Mesenchymal stem cell (in vitro differentiated cells and primary cell): ENCODE results near the gene ANXA8L1. TPM values are rescaled to one million over a fixed set of nuclear protein-coding genes. Genes with fewer than 3 reads are reported as not detected.
"Not testable (repeated sequence)": the region's sequence is repeated elsewhere in the genome, so short reads cannot be mapped to it uniquely, and the experiment has no call there.

Experiments
- DNase-seq: peaks from one replicate; pipeline ENCODE4 v3.0.0-alpha.2; 2013
- H2AFZ ChIP-seq: one replicate; pipeline ENCODE4 v1.6.1; 2013; ENCODE audit warnings: low read depth, mild to moderate bottlenecking, control low read depth, inconsistent platforms, low read length, moderate library complexity
- H2AK5ac ChIP-seq: 2 replicates; pipeline ENCODE4 v1.6.1; 2013; ENCODE audit warnings: low read length, moderate library complexity, mild to moderate bottlenecking, inconsistent platforms; ENCODE audit not compliant: severe bottlenecking
- H2BK120ac ChIP-seq: one replicate; pipeline ENCODE4 v1.6.1; 2013; ENCODE audit warnings: low read depth, mild to moderate bottlenecking, inconsistent platforms, low read length, moderate library complexity
- H2BK12ac ChIP-seq, 2 experiments: one replicate each; pipeline ENCODE4 v1.6.1; 2013; ENCODE audit warnings: inconsistent platforms in 2 of 2, low read length in 2 of 2, mild to moderate bottlenecking in 2 of 2, moderate library complexity in 2 of 2, control low read depth in 1 of 2
- H2BK15ac ChIP-seq: one replicate; pipeline ENCODE4 v1.6.1; 2013; ENCODE audit warnings: mild to moderate bottlenecking, low read depth, inconsistent platforms; ENCODE audit not compliant: poor library complexity, severe bottlenecking
- H2BK5ac ChIP-seq: 2 replicates; pipeline ENCODE4 v1.6.1; 2013; ENCODE audit warnings: low read depth, mild to moderate bottlenecking, low read length, control low read depth, inconsistent platforms; ENCODE audit not compliant: poor library complexity, severe bottlenecking
- H3K14ac ChIP-seq, 2 experiments: one replicate each; pipeline ENCODE4 v1.6.1; 2013; ENCODE audit warnings: inconsistent platforms in 2 of 2, low read length in 2 of 2, control low read depth in 1 of 2, mild to moderate bottlenecking in 1 of 2, moderate library complexity in 1 of 2
- H3K18ac ChIP-seq, 2 experiments: one replicate each; pipeline ENCODE4 v1.6.1; 2013; ENCODE audit warnings: inconsistent platforms in 2 of 2, low read length in 2 of 2, control low read depth in 1 of 2, low read depth in 1 of 2, mild to moderate bottlenecking in 1 of 2
- H3K23ac ChIP-seq, 2 experiments: one replicate each; pipeline ENCODE4 v1.6.1; 2013; ENCODE audit warnings: inconsistent platforms in 2 of 2, low read length in 2 of 2, mild to moderate bottlenecking in 2 of 2, moderate library complexity in 2 of 2, control low read depth in 1 of 2
- H3K27ac ChIP-seq: 2 replicates; pipeline ENCODE4 v1.5.1; 2013; ENCODE audit warnings: mild to moderate bottlenecking, moderate library complexity, low read length, control low read depth, inconsistent platforms; ENCODE audit not compliant: poor library complexity, severe bottlenecking
- H3K27me3 ChIP-seq, 2 experiments: 2 replicates each; pipeline versions ENCODE4 v1.6.1 to v1.7.0; 2013; ENCODE audit warnings: low read length in 2 of 2, mild to moderate bottlenecking in 2 of 2, moderate library complexity in 2 of 2, control low read depth in 1 of 2, inconsistent platforms in 1 of 2; ENCODE audit not compliant: control insufficient read depth in 1 of 2, insufficient read depth in 1 of 2
- H3K36me3 ChIP-seq, 2 experiments: 2 replicates each; pipeline versions ENCODE4 v1.6.1 to v1.7.0; 2013; ENCODE audit warnings: low read length in 2 of 2, control low read depth in 1 of 2, inconsistent platforms in 1 of 2, low read depth in 1 of 2, mild to moderate bottlenecking in 1 of 2; ENCODE audit not compliant: insufficient read depth in 2 of 2, control insufficient read depth in 1 of 2
- H3K4ac ChIP-seq, 2 experiments: one replicate each; pipeline ENCODE4 v1.6.1; 2013; ENCODE audit warnings: inconsistent platforms in 2 of 2, low read length in 2 of 2, mild to moderate bottlenecking in 2 of 2, moderate library complexity in 2 of 2, control low read depth in 1 of 2, low read depth in 1 of 2
- H3K4me1 ChIP-seq: 2 replicates; pipeline ENCODE4 v1.6.1; 2013; ENCODE audit warnings: low read depth, low read length, control low read depth; ENCODE audit not compliant: control insufficient read depth, insufficient read depth
- H3K4me2 ChIP-seq: 2 replicates; pipeline ENCODE4 v1.6.1; 2013; ENCODE audit warnings: low read length, mild to moderate bottlenecking, inconsistent platforms; ENCODE audit not compliant: poor library complexity, severe bottlenecking
- H3K4me3 ChIP-seq, 2 experiments: 2 replicates each; pipeline versions ENCODE4 v1.5.1 to v1.7.0; 2013; ENCODE audit warnings: low read length in 2 of 2, mild to moderate bottlenecking in 2 of 2, control low read depth in 1 of 2, low read depth in 1 of 2; ENCODE audit not compliant: insufficient read depth in 1 of 2
- H3K79me1 ChIP-seq: replicated peaks from 2 replicates; pipeline ENCODE4 v1.6.1; 2013; ENCODE audit warnings: mild to moderate bottlenecking, control low read depth, low read length, inconsistent platforms; ENCODE audit not compliant: poor library complexity, severe bottlenecking
- H3K9ac ChIP-seq: 2 replicates; pipeline ENCODE4 v1.7.0; 2013; ENCODE audit warnings: mild to moderate bottlenecking, low read length, moderate library complexity
- H3K9me3 ChIP-seq: 2 replicates; pipeline ENCODE4 v1.7.0; 2013; ENCODE audit warnings: mild to moderate bottlenecking, low read length; ENCODE audit not compliant: control insufficient read depth
- H4K8ac ChIP-seq: one replicate; pipeline ENCODE4 v1.6.1; 2013; ENCODE audit warnings: inconsistent platforms, mild to moderate bottlenecking, low read length, moderate library complexity
- H4K91ac ChIP-seq: one replicate; pipeline ENCODE4 v1.6.1; 2013; ENCODE audit warnings: mild to moderate bottlenecking, low read length, inconsistent platforms
- WGBS: methylation state at CpG from one replicate; pipeline ENCODE4 v1.1.7; 2013; ENCODE audit warnings: mixed read lengths; 5-methylcytosine and 5-hydroxymethylcytosine counted together
- polyA plus RNA-seq, 2 experiments: library from polyadenylated mRNA; stranded (reverse); fragments of 200-250 nt; gene quantifications; one replicate each; pipeline ENCODE4 v1.2.3, GENCODE V29; 2013

Gene ANXA8L1, protein sequence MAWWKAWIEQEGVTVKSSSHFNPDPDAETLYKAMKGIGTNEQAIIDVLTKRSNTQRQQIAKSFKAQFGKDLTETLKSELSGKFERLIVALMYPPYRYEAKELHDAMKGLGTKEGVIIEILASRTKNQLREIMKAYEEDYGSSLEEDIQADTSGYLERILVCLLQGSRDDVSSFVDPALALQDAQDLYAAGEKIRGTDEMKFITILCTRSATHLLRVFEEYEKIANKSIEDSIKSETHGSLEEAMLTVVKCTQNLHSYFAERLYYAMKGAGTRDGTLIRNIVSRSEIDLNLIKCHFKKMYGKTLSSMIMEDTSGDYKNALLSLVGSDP
- polyA plus RNA-seq (2013, experiment 1 of 2) = 0.25 TPM
- 0.10 TPM for polyA plus RNA-seq (2013, experiment 2 of 2)

DNA sequence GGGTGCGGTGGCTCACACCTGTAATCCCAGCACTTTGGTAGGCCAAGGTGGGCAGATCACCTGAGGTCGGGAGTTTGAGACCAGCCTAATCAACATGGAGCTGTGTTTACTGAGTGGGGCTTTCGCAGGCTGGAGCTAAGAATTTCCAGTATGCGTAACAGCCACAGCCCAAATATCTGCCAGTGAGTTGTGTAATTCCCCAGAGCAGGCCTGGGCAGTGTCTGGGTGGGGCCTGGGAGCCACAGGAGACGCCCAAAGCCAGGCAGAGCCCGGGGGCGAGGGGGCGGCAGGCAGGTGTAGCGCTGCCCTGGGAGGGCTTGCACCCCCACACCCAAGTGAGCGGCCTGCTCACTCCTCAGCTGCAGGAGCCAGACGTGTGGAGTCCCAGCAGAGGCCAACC lies at the start of gene ANXA8L1:
Gene ANXA8L1 (plus strand): TSS at position 371 of the 400 bp plus-strand sequence. CDS start 76 bp downstream, outside the sequence.
- H2BK5ac ChIP-seq, H2BK120ac ChIP-seq, H3K18ac ChIP-seq, H3K23ac ChIP-seq, H3K27me3 ChIP-seq, H3K4me1 ChIP-seq, H2BK12ac ChIP-seq, H3K79me1 ChIP-seq, H3K36me3 ChIP-seq, H2AFZ ChIP-seq, H4K8ac ChIP-seq, H3K4ac ChIP-seq, H3K4me2 ChIP-seq, H3K9me3 ChIP-seq, H2AK5ac ChIP-seq, H4K91ac ChIP-seq, H2BK15ac ChIP-seq, H3K27ac ChIP-seq, H3K4me3 ChIP-seq, H3K14ac ChIP-seq, H3K9ac ChIP-seq, DNase-seq: not testable (repeated sequence)
- WGBS = 86% methylated on average over 7 of the region's 11 CpGs

DNA sequence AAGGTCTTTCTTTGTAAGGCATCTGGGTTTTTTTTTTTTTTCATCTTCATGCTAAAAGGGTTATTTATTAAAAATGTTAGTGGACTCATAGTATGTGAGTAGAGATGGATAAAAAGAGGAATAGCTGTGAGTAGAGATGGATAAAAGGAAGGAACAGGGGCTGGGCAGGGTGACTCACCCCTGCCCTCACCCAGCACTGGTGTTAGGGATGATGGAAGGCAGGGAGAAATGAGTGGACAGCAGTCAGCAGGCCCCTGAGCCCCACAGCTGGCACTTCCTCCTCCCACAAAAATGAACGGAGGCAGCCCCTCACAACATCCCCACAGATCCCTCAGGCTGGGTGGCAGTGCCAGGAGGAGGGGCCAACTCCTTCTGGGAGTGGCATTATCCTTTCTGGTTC lies 49.5 kb upstream of the ANXA8L1 start:
- Histone ChIP-seq H3K79me1 (no peaks in the 10 kb centered on the region), H3K23ac (no peak overlapping the region), H3K4ac (no peak overlapping the region), H2BK120ac (no peak overlapping the region), H3K4me1 (peaks cover 4% of the 10 kb centered on the region), H3K27me3 (peaks cover 40 to 53% of the 10 kb centered on the region in 2 experiments), H2AFZ (no peak overlapping the region), H4K91ac (no peak overlapping the region), H2AK5ac (no peak overlapping the region), H3K18ac (no peak overlapping the region), H2BK12ac (no peak overlapping the region), H3K27ac (no peak overlapping the region), H3K36me3 (no peaks in the 10 kb centered on the region), H3K4me2 (no peak overlapping the region), H3K9me3 (no peaks in the 10 kb centered on the region), H2BK5ac (no peak overlapping the region), H3K9ac (no peak overlapping the region), H2BK15ac (no peak overlapping the region), H3K4me3 (no peak overlapping the region), H4K8ac (no peak overlapping the region), H3K14ac (no peak overlapping the region)
- WGBS = 73% methylated on average over 1 of the region's 1 CpG
- no peak for DNase-seq

DNA sequence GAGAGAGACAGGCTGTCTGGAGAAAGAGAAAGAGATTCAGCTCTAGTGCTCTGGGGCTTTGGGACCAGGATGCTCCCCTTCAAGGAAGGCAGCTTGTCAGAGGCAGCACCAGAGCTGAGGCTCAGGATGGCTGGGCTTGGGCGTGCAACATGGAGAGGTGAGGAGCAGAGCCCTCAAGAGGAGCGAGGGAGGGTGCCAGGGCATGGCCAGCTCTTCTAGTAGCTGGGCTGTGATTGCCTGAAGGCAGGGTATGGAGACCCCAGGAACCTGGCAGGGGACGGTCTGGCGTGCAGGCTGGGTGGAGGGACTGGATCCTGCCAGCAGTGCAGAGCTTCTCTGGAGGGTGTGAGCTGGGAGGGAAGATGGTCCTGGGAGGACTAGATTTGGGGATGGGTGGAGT lies 48.6 kb upstream of the ANXA8L1 start:
- no peak for DNase-seq
- Histone ChIP-seq H3K27me3 (peaks cover 37 to 59% of the 10 kb centered on the region in 2 experiments), H3K23ac (no peak overlapping the region), H2BK15ac (no peak overlapping the region), H3K36me3 (no peaks in the 10 kb centered on the region), H3K9ac (no peak overlapping the region), H2BK120ac (no peak overlapping the region), H2BK12ac (no peak overlapping the region), H3K14ac (no peak overlapping the region), H3K4me2 (no peak overlapping the region), H2BK5ac (no peak overlapping the region), H3K27ac (no peak overlapping the region), H3K4me3 (no peak overlapping the region), H3K79me1 (no peaks in the 10 kb centered on the region), H2AK5ac (no peak overlapping the region), H3K4ac (no peak overlapping the region), H3K9me3 (no peaks in the 10 kb centered on the region), H4K91ac (no peak overlapping the region), H3K4me1 (peaks cover 4% of the 10 kb centered on the region), H2AFZ (no peak overlapping the region), H3K18ac (no peak overlapping the region), H4K8ac (no peak overlapping the region)
- 81% methylated on average over 4 of the region's 4 CpGs for WGBS

DNA sequence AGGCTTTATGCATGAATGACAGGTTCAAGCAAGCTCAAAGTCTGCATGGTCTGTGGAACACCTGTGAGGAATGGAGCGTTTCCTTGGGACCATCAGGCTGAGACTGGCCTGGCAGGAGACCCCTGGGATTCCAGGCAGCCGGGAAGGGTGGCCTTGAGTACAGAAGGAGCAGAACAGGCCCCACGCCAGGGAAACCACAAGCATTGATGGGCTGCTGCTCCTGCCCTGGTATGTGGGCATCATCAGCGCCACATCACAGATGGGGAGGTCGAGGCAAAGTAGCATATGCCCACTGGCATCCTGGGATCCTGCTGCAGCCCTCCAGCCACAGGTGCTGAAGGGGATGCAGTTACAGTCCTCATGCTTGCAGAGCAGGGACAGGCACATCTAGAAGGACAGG lies 47.9 kb upstream of the ANXA8L1 start:
- no peak overlapping the region for H2AK5ac ChIP-seq
- no peak overlapping the region for H4K8ac ChIP-seq
- H3K27me3 ChIP-seq = peaks cover 39 to 61% of the 10 kb centered on the region in 2 experiments
- no peak overlapping the region for H3K4me3 ChIP-seq
- no peak overlapping the region for H3K14ac ChIP-seq
- no peak overlapping the region for H2BK15ac ChIP-seq
- H2AFZ ChIP-seq = no peak overlapping the region
- no peak overlapping the region for H3K18ac ChIP-seq
- H2BK12ac ChIP-seq = no peak overlapping the region
- H3K4ac ChIP-seq = no peak overlapping the region
- H2BK120ac ChIP-seq = no peak overlapping the region
- H3K9me3 ChIP-seq = no peaks in the 10 kb centered on the region
- no peak overlapping the region for H3K27ac ChIP-seq
- H3K36me3 ChIP-seq = no peaks in the 10 kb centered on the region
- H3K9ac ChIP-seq = no peak overlapping the region
- no peak for DNase-seq
- H4K91ac ChIP-seq = no peak overlapping the region
- no peaks in the 10 kb centered on the region for H3K79me1 ChIP-seq
- H3K4me1 ChIP-seq = peaks cover 4% of the 10 kb centered on the region
- no peak overlapping the region for H3K23ac ChIP-seq
- H3K4me2 ChIP-seq = no peak overlapping the region
- no peak overlapping the region for H2BK5ac ChIP-seq
- WGBS = 84% methylated on average over 5 of the region's 5 CpGs
